NB4 (cell line): Measurements from ENCODE around the gene KRTAP4-8.

Source experiments
- TF ChIP-seq, protein P1 (sequence below): IDR thresholded peaks from 2 replicates; pipeline ENCODE4 v1.6.1; 2011; ENCODE audit warnings: low read depth, low read length
- TF ChIP-seq, protein P2 (sequence below): IDR thresholded peaks from one replicate; pipeline ENCODE4 v1.5.1; 2012; ENCODE audit warnings: low read depth, low read length

DNA sequence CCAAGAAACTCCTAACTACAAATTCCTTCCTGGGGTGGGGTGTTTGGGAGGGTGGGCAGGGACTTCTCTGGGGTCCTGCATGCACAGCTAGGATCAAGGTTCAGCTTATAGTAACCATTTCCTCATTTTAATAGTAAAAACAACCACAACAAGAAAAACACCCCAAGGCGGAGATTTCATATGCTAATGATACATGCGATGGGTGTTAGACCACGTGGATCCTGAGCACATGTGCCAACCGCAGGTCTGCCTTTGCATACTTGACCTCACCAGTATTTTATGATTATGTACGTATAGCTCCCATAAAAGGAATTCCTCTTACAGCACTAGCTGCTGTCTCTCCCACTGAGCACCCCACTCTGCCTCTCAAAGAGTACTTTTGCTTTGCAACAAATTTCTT is 18.4 kb upstream of the KRTAP4-8 start:
- TF ChIP-seq, protein P1, sequence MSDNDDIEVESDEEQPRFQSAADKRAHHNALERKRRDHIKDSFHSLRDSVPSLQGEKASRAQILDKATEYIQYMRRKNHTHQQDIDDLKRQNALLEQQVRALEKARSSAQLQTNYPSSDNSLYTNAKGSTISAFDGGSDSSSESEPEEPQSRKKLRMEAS: no peak
- TF ChIP-seq, protein P2, sequence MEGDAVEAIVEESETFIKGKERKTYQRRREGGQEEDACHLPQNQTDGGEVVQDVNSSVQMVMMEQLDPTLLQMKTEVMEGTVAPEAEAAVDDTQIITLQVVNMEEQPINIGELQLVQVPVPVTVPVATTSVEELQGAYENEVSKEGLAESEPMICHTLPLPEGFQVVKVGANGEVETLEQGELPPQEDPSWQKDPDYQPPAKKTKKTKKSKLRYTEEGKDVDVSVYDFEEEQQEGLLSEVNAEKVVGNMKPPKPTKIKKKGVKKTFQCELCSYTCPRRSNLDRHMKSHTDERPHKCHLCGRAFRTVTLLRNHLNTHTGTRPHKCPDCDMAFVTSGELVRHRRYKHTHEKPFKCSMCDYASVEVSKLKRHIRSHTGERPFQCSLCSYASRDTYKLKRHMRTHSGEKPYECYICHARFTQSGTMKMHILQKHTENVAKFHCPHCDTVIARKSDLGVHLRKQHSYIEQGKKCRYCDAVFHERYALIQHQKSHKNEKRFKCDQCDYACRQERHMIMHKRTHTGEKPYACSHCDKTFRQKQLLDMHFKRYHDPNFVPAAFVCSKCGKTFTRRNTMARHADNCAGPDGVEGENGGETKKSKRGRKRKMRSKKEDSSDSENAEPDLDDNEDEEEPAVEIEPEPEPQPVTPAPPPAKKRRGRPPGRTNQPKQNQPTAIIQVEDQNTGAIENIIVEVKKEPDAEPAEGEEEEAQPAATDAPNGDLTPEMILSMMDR: no peak
